ENCODE results near the gene ABCG1.

The ABCG1 gene

DNA sequence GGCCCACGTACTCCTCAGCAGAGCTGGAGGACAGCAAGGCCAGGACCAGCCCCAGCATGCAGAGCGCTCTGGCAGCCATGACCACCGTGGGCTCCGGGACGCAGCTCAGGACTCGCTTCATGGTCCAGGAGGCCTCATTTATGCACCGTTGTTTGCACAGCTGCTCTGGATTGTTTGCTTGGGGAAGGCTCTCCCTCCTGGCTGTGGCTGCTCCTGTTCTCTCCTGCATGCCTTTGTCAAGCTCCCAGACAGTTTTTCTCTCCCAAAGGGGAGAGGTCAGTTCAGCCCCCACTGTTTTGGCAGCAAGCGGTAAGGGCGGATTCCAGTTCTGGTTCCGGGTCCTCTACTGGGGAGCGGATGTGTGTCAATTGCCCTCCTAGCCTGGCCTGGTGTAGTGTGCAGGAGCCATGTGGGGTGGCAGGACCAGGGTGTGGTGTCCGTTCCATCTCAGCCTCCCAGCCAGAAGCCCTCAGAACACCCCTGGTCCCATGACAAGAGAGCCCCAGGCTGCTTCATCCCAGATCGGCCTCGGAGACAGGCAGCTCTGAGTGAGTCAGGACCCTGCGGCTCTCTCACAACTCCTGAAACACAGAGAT, 96.5 kb downstream of the ABCG1 start, which contains the start of gene TFF3:
TSS of gene TFF3 (minus strand) at position 114 of the 596 bp plus-strand sequence. CDS start at position 79, 35 bp downstream.
- TF ChIP-seq ZNF8 (CRISPR knock-in tag; IDR thresholded peaks at IDR 0.05) = no peak
- TF ChIP-seq ZC3H10 (CRISPR knock-in tag; IDR thresholded peaks at IDR 0.05) = no peak
- TF ChIP-seq, protein P1, sequence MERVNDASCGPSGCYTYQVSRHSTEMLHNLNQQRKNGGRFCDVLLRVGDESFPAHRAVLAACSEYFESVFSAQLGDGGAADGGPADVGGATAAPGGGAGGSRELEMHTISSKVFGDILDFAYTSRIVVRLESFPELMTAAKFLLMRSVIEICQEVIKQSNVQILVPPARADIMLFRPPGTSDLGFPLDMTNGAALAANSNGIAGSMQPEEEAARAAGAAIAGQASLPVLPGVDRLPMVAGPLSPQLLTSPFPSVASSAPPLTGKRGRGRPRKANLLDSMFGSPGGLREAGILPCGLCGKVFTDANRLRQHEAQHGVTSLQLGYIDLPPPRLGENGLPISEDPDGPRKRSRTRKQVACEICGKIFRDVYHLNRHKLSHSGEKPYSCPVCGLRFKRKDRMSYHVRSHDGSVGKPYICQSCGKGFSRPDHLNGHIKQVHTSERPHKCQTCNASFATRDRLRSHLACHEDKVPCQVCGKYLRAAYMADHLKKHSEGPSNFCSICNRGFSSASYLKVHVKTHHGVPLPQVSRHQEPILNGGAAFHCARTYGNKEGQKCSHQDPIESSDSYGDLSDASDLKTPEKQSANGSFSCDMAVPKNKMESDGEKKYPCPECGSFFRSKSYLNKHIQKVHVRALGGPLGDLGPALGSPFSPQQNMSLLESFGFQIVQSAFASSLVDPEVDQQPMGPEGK (CRISPR knock-in tag; IDR thresholded peaks at IDR 0.05; ENCODE audit: borderline replicate concordance) = no peak
- TF ChIP-seq ESRRG (CRISPR knock-in tag; IDR thresholded peaks at IDR 0.05) = no peak
- TF ChIP-seq OSR1 (CRISPR knock-in tag; IDR thresholded peaks at IDR 0.05) = no peak
- no peak for TF ChIP-seq BACH2 (CRISPR knock-in tag; IDR thresholded peaks at IDR 0.05; ENCODE audit: borderline replicate concordance)
- TF ChIP-seq ARNTL (CRISPR knock-in tag; IDR thresholded peaks at IDR 0.05; ENCODE audit: borderline replicate concordance, low read depth) = no peak
- TF ChIP-seq, protein P2, sequence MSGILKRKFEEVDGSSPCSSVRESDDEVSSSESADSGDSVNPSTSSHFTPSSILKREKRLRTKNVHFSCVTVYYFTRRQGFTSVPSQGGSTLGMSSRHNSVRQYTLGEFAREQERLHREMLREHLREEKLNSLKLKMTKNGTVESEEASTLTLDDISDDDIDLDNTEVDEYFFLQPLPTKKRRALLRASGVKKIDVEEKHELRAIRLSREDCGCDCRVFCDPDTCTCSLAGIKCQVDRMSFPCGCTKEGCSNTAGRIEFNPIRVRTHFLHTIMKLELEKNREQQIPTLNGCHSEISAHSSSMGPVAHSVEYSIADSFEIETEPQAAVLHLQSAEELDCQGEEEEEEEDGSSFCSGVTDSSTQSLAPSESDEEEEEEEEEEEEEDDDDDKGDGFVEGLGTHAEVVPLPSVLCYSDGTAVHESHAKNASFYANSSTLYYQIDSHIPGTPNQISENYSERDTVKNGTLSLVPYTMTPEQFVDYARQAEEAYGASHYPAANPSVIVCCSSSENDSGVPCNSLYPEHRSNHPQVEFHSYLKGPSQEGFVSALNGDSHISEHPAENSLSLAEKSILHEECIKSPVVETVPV (CRISPR knock-in tag; IDR thresholded peaks at IDR 0.05) = no peak
- no peak for TF ChIP-seq TCF4 (CRISPR knock-in tag; IDR thresholded peaks at IDR 0.05; ENCODE audit: borderline replicate concordance)
- no peak for TF ChIP-seq GLIS3 (CRISPR knock-in tag; IDR thresholded peaks at IDR 0.05)
- TF ChIP-seq, protein P3, sequence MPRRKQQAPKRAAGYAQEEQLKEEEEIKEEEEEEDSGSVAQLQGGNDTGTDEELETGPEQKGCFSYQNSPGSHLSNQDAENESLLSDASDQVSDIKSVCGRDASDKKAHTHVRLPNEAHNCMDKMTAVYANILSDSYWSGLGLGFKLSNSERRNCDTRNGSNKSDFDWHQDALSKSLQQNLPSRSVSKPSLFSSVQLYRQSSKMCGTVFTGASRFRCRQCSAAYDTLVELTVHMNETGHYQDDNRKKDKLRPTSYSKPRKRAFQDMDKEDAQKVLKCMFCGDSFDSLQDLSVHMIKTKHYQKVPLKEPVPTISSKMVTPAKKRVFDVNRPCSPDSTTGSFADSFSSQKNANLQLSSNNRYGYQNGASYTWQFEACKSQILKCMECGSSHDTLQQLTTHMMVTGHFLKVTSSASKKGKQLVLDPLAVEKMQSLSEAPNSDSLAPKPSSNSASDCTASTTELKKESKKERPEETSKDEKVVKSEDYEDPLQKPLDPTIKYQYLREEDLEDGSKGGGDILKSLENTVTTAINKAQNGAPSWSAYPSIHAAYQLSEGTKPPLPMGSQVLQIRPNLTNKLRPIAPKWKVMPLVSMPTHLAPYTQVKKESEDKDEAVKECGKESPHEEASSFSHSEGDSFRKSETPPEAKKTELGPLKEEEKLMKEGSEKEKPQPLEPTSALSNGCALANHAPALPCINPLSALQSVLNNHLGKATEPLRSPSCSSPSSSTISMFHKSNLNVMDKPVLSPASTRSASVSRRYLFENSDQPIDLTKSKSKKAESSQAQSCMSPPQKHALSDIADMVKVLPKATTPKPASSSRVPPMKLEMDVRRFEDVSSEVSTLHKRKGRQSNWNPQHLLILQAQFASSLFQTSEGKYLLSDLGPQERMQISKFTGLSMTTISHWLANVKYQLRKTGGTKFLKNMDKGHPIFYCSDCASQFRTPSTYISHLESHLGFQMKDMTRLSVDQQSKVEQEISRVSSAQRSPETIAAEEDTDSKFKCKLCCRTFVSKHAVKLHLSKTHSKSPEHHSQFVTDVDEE (CRISPR knock-in tag; IDR thresholded peaks at IDR 0.05) = no peak
- no peak for TF ChIP-seq ZNF70 (CRISPR knock-in tag; IDR thresholded peaks at IDR 0.05)
- ATAC-seq = no peak

DNA sequence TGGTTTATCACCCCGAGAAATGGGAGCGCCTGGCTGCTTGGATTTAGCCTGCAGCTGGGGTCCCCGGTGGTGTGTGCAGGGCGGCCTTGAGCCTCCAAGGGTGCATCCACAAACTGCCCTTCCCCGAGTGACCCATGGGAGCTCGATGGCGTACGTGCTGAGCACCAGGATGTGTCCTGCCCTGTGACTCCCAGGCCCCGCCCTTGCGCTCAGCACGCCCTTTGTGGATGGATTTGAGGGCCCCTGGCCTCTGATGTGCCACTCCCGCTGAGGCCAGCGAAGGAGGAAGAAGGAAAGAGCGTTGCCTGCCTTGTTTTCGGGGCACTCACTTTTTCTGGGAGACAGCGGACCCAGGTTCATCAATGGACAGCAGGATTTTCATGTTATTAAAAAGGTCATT, 98.0 kb downstream of the ABCG1 start:
- ATAC-seq = no peak
- TF ChIP-seq ZFP30 (CRISPR knock-in tag; IDR thresholded peaks at IDR 0.05) (no peak), TOX (CRISPR knock-in tag; IDR thresholded peaks at IDR 0.05; ENCODE audit: borderline replicate concordance) (no peak), OSR1 (CRISPR knock-in tag; IDR thresholded peaks at IDR 0.05) (no peak), ESRRG (CRISPR knock-in tag; IDR thresholded peaks at IDR 0.05) (no peak), ZNF8 (CRISPR knock-in tag; IDR thresholded peaks at IDR 0.05) (no peak), ZFP3 (CRISPR knock-in tag; IDR thresholded peaks at IDR 0.05) (no peak), BACH2 (CRISPR knock-in tag; IDR thresholded peaks at IDR 0.05; ENCODE audit: borderline replicate concordance) (no peak), GLIS3 (CRISPR knock-in tag; IDR thresholded peaks at IDR 0.05) (no peak), ZNF565 (CRISPR knock-in tag; conservative IDR thresholded peaks at IDR 0.05; ENCODE audit: low read depth) (no peak)
- TF ChIP-seq, protein P4, sequence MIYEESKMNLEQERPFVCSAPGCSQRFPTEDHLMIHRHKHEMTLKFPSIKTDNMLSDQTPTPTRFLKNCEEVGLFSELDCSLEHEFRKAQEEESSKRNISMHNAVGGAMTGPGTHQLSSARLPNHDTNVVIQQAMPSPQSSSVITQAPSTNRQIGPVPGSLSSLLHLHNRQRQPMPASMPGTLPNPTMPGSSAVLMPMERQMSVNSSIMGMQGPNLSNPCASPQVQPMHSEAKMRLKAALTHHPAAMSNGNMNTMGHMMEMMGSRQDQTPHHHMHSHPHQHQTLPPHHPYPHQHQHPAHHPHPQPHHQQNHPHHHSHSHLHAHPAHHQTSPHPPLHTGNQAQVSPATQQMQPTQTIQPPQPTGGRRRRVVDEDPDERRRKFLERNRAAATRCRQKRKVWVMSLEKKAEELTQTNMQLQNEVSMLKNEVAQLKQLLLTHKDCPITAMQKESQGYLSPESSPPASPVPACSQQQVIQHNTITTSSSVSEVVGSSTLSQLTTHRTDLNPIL (CRISPR knock-in tag; IDR thresholded peaks at IDR 0.05; ENCODE audit: low read depth) = no peak
- TF ChIP-seq, protein P5, sequence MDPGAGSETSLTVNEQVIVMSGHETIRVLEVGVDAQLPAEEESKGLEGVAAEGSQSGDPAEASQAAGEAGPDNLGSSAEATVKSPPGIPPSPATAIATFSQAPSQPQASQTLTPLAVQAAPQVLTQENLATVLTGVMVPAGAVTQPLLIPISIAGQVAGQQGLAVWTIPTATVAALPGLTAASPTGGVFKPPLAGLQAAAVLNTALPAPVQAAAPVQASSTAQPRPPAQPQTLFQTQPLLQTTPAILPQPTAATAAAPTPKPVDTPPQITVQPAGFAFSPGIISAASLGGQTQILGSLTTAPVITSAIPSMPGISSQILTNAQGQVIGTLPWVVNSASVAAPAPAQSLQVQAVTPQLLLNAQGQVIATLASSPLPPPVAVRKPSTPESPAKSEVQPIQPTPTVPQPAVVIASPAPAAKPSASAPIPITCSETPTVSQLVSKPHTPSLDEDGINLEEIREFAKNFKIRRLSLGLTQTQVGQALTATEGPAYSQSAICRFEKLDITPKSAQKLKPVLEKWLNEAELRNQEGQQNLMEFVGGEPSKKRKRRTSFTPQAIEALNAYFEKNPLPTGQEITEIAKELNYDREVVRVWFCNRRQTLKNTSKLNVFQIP (CRISPR knock-in tag; IDR thresholded peaks at IDR 0.05; ENCODE audit: borderline replicate concordance, low read depth) = no peak
- TF ChIP-seq, protein P1 (CRISPR knock-in tag; IDR thresholded peaks at IDR 0.05; ENCODE audit: borderline replicate concordance) = no peak

Measured in SK-N-SH treated with all-trans-retinoic acid at 6 μM for 48 hours (cell line).